GM18873 (cell line): ENCODE data around the gene MAP2K6.
A peak's percentile ranks its signal among the peaks of the same experiment; 100 is the strongest.

Experiments used
- ATAC-seq: cut with Tn5 transposase; IDR thresholded peaks from one replicate; pipeline ENCODE4 v1.9.1; 2021; ENCODE audit warnings: mild to moderate bottlenecking, moderate library complexity, moderate number of reproducible peaks; ENCODE audit not compliant: unreplicated experiment, low FRiP score

Gene MAP2K6

GRCh38 chr17:69480245-69480644 is 65.7 kb downstream of the MAP2K6 start:
- no peak for ATAC-seq

GRCh38 chr17:69485251-69485661 is 70.8 kb downstream of the MAP2K6 start:
- no peak for ATAC-seq

GRCh38 chr17:69485901-69486643 is 71.6 kb downstream of the MAP2K6 start:
- no peak for ATAC-seq

- ATAC-seq, result no peak
Observed at GRCh38 chr17:69486779-69487637, 72.5 kb downstream of the MAP2K6 start.

GRCh38 chr17:69489313-69489712 is 74.8 kb downstream of the MAP2K6 start:
- ATAC-seq, result no peak

GRCh38 chr17:69492410-69493071 is 78.0 kb downstream of the MAP2K6 start:
- ATAC-seq, result no peak

- no peak for ATAC-seq
Observed at GRCh38 chr17:69495787-69496186, 81.3 kb downstream of the MAP2K6 start.

- ATAC-seq, result no peak
Observed at GRCh38 chr17:69497161-69497560, 82.7 kb downstream of the MAP2K6 start.

- no peak for ATAC-seq
Observed at GRCh38 chr17:69499318-69499717, 84.8 kb downstream of the MAP2K6 start.

- no peak for ATAC-seq
Observed at GRCh38 chr17:69500911-69501429, 86.5 kb downstream of the MAP2K6 start.

- ATAC-seq, result no peak
Observed at GRCh38 chr17:69501591-69502468, 87.3 kb downstream of the MAP2K6 start.

GRCh38 chr17:69503711-69504110 is 89.2 kb downstream of the MAP2K6 start:
- ATAC-seq, result peak; percentile 84

- ATAC-seq, result no peak
Observed at GRCh38 chr17:69505740-69506139, 91.2 kb downstream of the MAP2K6 start.

- no peak for ATAC-seq
Observed at GRCh38 chr17:69506489-69506888, 92.0 kb downstream of the MAP2K6 start.

- no peak for ATAC-seq
Observed at GRCh38 chr17:69508814-69509213, 94.3 kb downstream of the MAP2K6 start.

- ATAC-seq, result no peak
Observed at GRCh38 chr17:69511250-69511649, 96.8 kb downstream of the MAP2K6 start.

GRCh38 chr17:69512946-69513345 is 98.4 kb downstream of the MAP2K6 start:
- ATAC-seq, result no peak

- ATAC-seq, result no peak
Observed at GRCh38 chr17:69516225-69516624, 101.7 kb downstream of the MAP2K6 start.

- peak; percentile 92 for ATAC-seq
Observed at GRCh38 chr17:69516911-69517310, 102.4 kb downstream of the MAP2K6 start.

GRCh38 chr17:69518951-69519350 is 104.5 kb downstream of the MAP2K6 start:
- ATAC-seq, result no peak
